Right ventricle myocardium inferior (tissue), 1 donor: Measurements from ENCODE around the gene EMSY. TPM values are rescaled to one million over a fixed set of nuclear protein-coding genes. Genes with fewer than 3 reads are reported as not detected.
A peak's percentile ranks its signal among the peaks of the same experiment; 100 is the strongest.

ENCODE experiments used
- ATAC-seq: fragments of 200-7000 bp; cut with Tn5 transposase; one replicate; pipeline ENCODE4 v1.9.1; 2020; ENCODE audit warnings: mild to moderate bottlenecking, moderate library complexity
- DNase-seq: peaks from one replicate; pipeline ENCODE4 v3.0.0; 2021; ENCODE audit errors: missing footprints
- intact Hi-C: fragments of 100-400 bp; cut with DNase I; formaldehyde crosslinking; loops from one replicate; pipeline ENCODE4 v1.11.0; 2022
- total RNA-seq: library from RNA; stranded (reverse); fragmentation: NEBNext Ultra II Directional; extraction: Animal tissue kit (Norgen Biotek cat#: 25700); gene quantifications from one replicate; pipeline ENCODE4 v1.2.1, GENCODE V29; 2021
- donor health status: DM: no; HTN: yes; CAD: no; lungs with severe emphysema.

Gene EMSY
- total RNA-seq, 1 donor from 2014 or later = 17.9 TPM

DNA sequence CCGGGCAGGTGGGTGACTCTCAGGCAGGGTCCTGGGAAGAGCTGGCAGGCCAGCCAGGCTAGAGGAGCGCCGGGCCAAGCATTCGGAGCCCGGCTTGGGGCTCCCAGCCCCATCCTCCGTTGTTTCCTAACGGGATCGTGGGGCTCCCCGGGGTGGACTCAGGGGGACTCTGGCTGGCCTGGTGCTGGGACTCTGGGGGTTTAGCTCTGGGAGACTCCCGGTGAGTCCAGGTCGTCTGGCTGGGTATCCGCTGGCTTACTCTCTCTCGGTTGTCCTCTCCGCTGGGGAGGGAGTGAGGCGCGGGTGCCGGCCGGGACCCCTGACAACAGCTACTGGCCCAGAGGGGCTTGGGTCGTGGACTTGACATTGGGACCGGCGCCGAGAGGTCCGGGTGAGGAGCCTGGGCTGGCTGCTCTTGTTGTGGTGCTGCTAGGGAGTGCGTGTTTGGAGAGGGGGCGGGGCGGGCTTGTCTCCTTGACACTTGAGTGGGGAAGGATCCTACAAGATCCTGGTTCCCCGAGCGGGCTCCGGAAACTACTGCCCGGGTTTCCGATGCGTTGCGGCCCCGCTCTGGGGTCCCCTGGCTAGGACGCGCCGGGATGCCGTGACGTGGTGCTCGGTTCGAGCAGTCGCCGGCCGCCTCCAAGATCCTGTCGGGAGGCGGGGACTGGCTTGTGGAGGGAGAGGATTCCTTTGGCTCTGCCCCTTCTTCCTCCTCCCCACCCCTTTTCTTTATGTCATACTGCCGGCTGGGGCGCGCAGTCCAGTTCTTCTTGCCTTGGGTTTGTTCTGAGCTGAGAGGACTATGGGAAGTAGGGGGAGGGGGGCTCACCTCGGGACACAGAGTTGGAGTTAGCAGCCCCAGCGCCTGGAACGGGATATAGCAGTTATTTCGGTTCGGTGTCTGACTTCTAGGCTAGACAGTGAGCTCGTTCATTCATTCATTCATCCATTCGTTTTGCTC lies 585 bp downstream of the EMSY start:
- intact Hi-C loops = loop anchor here (2.0 kb wide), 2 partner anchors 211 to 239 kb away; partner anchors contain the start of gene WNT11
- peak; percentile 64 for ATAC-seq
- peak; percentile 87 for DNase-seq

DNA sequence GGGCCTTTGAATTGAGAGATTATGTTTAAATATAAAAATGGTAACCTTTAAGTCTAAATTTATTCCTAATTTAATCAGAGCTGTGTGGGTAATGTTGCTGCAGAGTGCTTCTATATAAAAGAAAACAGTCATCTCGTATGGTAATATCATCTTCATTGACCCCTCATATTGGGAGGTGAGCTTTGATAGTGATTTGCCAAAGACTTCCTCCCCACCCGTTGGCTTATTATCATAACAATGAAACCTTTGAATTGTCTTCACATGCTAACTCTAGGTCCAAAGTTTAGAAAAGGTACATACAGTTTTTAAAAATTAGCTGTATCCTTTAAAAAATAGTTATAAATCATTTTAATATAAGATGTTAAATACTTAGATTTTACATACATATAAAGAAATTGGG lies 3.7 kb downstream of the EMSY start:
- DNase-seq = no peak
- intact Hi-C loops = no loop called here

GRCh38 chr11:76453248-76453647 lies 8.4 kb downstream of the EMSY start:
- DNase-seq (no peak), ATAC-seq (no peak)
- intact Hi-C loops = no loop called here

More for the DNA sequence above, 3.7 kb downstream of the EMSY start:
- no peak for ATAC-seq

DNA sequence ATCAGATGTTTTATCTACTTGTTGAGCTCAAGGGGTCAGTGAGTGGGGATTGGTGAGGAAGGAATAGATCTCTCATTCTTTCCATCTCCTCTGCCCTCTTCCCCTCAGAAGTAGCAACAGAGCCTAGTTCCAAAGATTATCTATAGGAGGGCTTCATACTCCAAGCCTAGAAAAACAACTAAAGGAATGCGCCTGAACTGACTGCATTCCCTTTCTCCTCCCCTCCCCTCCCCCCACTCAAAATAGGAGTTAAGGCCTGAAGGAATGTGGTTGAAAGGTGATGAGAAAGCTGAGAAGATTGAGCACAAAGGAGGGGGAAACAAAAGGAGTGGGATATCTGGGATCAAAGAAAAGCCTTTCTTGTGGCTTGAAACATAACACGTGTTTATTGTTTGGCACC lies 10.5 kb downstream of the EMSY start:
- intact Hi-C loops = no loop called here
- ATAC-seq = no peak
- no peak for DNase-seq

DNA sequence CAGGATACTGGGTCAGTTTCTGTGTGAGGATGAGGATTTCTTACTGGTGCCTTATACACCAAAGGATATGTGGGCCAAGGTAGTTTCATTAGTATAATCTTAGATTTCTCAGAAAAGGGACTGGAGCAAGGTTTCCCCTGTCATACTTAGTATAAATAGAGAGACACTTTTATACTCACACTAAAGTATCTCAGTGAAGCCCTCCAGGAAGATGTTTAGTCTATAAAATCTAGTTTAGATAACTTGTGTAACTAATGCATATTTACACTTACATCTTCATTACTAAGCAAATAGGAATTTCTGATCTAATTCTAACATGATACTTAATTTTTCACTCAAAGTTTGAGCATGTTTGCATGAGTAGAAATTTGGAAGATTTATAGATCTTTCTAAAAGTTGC lies 11.1 kb downstream of the EMSY start:
- DNase-seq (no peak), ATAC-seq (no peak)
- intact Hi-C loops = no loop called here

DNA sequence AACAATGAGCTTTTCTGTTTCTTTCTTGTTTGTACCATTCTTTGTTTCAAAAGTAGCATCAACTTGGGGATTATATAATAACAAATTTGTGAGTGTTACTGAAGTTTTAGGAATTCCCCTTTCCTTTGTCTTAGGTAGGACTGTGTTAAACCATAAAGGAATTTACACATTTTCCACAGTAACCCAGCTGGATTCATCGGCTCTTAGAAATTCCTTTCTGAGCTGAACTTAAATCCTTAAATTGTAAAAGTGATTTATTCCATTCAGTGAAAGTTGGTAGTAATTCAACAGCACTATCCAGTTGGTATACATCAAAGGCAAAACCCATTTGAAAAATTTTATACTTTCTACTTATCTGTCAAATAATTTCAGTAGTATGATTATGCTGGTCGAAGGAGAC lies 11.8 kb downstream of the EMSY start:
- ATAC-seq = no peak
- intact Hi-C loops = no loop called here
- no peak for DNase-seq

DNA sequence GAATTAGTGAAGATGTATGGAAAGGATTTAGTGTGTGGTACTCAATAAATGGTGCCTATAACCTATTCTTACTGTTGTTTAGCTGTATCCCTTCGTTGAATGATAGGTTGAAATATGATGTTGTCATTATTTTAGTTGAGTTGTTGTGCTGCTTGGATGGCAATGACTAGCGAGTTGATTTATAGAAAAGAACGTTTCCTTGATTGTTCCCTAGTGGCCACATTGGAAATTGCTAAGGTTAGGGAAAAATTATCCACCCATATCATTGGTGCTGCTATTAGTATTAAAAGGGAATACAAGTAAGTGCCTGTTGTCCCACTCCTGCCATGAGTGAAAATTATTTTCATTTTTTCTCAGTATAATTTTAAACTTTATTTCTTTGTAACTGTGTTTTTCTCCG lies 14.5 kb downstream of the EMSY start:
- DNase-seq (no peak), ATAC-seq (no peak)
- intact Hi-C loops = no loop called here

DNA sequence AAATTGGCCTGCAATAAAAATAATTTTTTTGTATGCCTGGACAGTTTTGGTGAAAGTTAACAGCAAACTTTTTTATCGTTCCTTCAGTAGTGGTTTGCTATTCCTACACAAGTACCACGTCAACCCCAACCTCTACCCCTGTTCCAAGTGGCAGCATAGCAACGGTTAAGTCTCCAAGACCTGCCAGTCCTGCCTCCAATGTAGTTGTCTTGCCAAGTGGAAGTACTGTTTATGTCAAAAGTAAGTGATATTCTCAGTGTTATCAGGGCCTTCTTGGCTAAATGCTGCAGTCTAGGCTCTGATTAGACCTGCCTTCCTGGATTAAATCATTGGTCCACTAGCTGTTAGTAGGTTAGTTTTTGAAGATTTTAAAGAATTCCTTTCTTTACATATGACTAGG lies 15.0 kb downstream of the EMSY start:
- ATAC-seq (peak; percentile 37), DNase-seq (no peak)
- intact Hi-C loops = no loop called here

DNA sequence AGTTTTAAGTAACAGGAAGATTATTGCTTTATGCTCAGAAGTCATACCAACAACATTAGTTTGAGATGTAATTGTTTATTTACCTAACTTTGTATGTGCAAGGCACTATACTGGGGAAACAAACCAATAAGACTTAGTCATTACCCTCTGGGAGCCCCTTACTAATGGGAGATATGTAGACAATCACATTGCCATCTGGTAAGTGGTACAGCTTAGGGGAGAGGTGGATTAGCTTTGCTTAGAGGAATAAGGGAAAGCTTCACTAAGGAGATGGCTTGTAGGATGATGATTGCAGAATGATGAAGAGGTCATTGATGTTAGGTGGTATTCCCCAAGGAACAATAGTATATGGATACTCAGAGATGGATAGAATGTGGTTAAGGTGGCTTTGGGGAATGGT lies 17.5 kb downstream of the EMSY start:
- no peak for ATAC-seq

DNA sequence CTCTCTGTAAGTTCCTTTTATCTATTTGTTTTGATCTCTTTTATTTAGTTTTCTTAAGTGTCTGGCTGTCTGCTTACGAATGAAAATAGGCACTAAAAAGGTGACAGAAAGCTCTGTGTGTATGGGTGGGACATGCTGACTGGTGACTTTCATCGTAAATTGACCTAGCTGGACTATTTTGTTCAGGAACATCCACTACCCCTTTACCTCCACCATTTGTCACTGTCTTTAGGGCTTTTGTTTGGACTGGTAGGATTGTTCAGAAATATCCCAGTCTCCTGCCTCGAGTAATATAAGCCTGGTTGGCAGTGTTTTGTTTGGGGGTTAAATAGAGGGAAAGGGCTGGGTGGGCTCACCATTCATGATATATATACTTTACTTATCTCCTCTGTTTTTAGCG lies 20.9 kb downstream of the EMSY start:
- intact Hi-C loops = no loop called here
- ATAC-seq (no peak), DNase-seq (no peak)

More for the DNA sequence above, 17.5 kb downstream of the EMSY start:
- intact Hi-C loops = no loop called here
- no peak for DNase-seq

GRCh38 chr11:76466666-76467065 lies 21.8 kb downstream of the EMSY start:
- ATAC-seq = no peak
- intact Hi-C loops = no loop called here
- no peak for DNase-seq

DNA sequence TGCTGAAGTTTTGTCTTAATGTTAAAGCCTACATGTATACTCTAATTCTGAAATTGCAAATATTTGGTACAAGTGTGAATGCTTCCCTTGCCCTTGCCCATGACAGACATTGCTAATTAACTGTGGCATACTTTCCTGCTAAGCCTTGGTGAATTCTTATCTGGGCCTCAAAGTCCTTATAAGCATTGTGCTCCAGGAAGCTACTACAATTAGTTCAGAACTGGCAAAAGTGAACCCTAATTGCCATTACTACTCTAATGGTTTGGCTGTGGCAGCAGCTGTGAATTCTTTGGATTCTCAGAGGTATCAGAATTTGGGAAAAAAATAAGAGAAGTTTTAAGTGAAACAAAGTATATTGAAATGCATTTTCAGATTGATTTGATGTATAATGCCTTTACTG lies 24.3 kb downstream of the EMSY start:
- no peak for DNase-seq
- intact Hi-C loops = no loop called here
- no peak for ATAC-seq

DNA sequence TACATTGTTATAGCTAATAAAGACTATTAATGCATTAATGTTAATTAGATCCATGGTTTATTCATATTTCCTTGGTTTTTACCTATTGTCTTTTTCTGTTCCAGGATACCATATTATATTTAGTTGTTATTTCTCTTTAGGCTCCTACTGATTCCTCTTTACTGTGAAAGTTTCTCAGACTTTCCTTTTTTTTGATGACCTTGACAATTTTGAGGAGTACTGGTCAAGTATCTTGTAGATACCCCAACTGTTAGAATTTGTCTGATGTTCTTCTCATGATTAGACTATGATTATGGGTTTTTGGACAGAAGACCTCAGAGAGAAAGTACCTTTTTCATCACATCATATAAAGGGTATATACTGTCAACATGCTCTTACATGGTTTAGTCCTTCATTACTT lies 26.6 kb downstream of the EMSY start:
- ATAC-seq = no peak
- no peak for DNase-seq
- intact Hi-C loops = no loop called here

DNA sequence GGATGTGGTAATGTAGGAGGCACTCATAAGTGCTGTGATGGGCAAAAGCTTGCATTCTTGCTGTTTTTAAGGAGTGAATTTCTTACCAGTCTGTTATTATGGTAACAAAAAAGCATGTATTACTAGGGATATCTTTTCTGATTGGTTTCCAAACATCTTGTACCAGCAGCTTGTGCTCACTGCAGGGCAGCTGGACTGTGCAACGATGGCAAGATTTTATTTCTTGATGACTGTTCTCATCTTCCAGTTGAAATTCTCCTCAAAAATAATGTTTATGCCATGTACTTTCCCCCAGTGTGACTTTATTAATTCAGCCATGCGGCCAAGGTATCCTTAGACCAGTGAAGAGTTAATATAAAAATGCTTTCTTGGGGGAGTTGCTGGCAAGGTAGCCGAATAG lies 35.4 kb downstream of the EMSY start:
- DNase-seq (no peak), ATAC-seq (no peak)
- intact Hi-C loops = no loop called here

- no peak for DNase-seq
- intact Hi-C loops = no loop called here
- no peak for ATAC-seq
Observed at GRCh38 chr11:76491644-76492043, 46.8 kb downstream of the EMSY start.

GRCh38 chr11:76493040-76493439 lies 48.2 kb downstream of the EMSY start:
- intact Hi-C loops = no loop called here
- DNase-seq (no peak), ATAC-seq (no peak)

GRCh38 chr11:76493626-76494539 lies 49.1 kb downstream of the EMSY start:
- ATAC-seq (no peak), DNase-seq (no peak)
- intact Hi-C loops = no loop called here

- ATAC-seq (no peak), DNase-seq (no peak)
- intact Hi-C loops = no loop called here
Observed at GRCh38 chr11:76495019-76495418, 50.2 kb downstream of the EMSY start.

DNA sequence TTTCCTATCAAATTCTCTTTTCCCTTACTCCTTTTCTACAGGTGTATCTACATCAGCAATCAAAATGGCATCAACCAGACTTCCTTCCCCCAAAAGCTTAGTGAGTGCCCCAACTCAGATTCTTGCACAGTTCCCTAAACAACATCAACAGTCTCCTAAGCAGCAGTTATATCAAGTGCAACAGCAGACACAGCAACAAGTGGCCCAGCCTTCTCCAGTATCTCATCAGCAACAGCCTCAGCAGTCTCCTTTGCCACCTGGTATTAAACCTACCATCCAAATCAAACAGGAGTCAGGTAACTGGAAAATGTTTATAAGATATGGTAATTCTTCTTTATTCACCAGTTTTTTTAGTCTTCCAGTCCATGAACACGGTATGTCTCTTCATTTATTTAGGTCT lies 51.4 kb downstream of the EMSY start:
- ATAC-seq = no peak
- intact Hi-C loops = no loop called here
- no peak for DNase-seq
